H1 (cell line): ENCODE data around the gene STRN. TPM values are rescaled to one million over a fixed set of nuclear protein-coding genes. Genes with fewer than 3 reads are reported as not detected.

ENCODE experiments used
- CTCF ChIA-PET: fragments of 300-600 bp; sonication (Branson Sonifier 250); formaldehyde crosslinking; loops from one replicate; lab custom pipeline; 2021; ENCODE audit not compliant: partially characterized antibody; lab: Charles Lee
- POLR2A ChIA-PET: fragments of 300-600 bp; sonication (Branson Sonifier 250); formaldehyde crosslinking; loops from one replicate; lab custom pipeline; 2021; ENCODE audit warnings: inconsistent platforms; ENCODE audit not compliant: partially characterized antibody; lab: Charles Lee
- DNase-seq, 2 experiments: peaks; one replicate each; pipeline versions ENCODE4 v3.0.0 to v3.0.0-alpha.2; 2010 to 2022; ENCODE audit warnings: low spot score in 2 of 2, low read depth in 1 of 2, mixed read lengths in 1 of 2
- FAIRE-seq: peaks from 2 replicates; lab custom pipeline; 2011; peaks lifted over from hg19 to GRCh38; lab: Jason Lieb, UNC
- H2AFZ ChIP-seq: 2 replicates; pipeline ENCODE4 v1.8.1; 2012; ENCODE audit warnings: low read length, inconsistent platforms
- H2AK5ac ChIP-seq: 2 replicates; pipeline ENCODE4 v1.6.1; 2013; ENCODE audit warnings: low read depth, low read length
- H2BK120ac ChIP-seq: replicated peaks from 2 replicates; pipeline ENCODE3; 2013; ENCODE audit warnings: low read depth, low read length, inconsistent platforms
- H2BK12ac ChIP-seq: 2 replicates; pipeline ENCODE4 v1.6.1; 2013; ENCODE audit warnings: low read depth, low read length
- H2BK15ac ChIP-seq: 2 replicates; pipeline ENCODE4 v1.6.1; 2013; ENCODE audit warnings: low read length
- H2BK20ac ChIP-seq: 2 replicates; pipeline ENCODE4 v1.6.1; 2013; ENCODE audit warnings: low read length
- H2BK5ac ChIP-seq: 2 replicates; pipeline ENCODE4 v1.6.1; 2013; ENCODE audit warnings: low read depth, low read length
- H3K14ac ChIP-seq: 2 replicates; pipeline ENCODE4 v1.6.1; 2013; ENCODE audit warnings: inconsistent platforms; ENCODE audit not compliant: insufficient read length
- H3K18ac ChIP-seq: 2 replicates; pipeline ENCODE4 v1.6.1; 2013; ENCODE audit warnings: low read length; ENCODE audit errors: extremely low read depth
- H3K23ac ChIP-seq: 2 replicates; pipeline ENCODE4 v1.6.1; 2013; ENCODE audit warnings: inconsistent platforms; ENCODE audit not compliant: insufficient read length
- H3K23me2 ChIP-seq: 2 replicates; pipeline ENCODE4 v1.6.1; 2013; ENCODE audit warnings: low read depth, low read length
- H3K27ac ChIP-seq: 2 replicates; pipeline ENCODE4 v1.6.1; 2011; ENCODE audit warnings: low read depth, low read length, inconsistent platforms
- H3K27me3 ChIP-seq, 4 experiments: replicated peaks in 1 of 4; 1 replicate in 1 of 4; 2 replicates in 3 of 4; pipeline versions ENCODE4 v1.6.1 to v1.8.1; 2011 to 2013; ENCODE audit warnings: low read length in 3 of 4, mild to moderate bottlenecking in 3 of 4, inconsistent platforms in 2 of 4, mixed read lengths in 2 of 4, moderate library complexity in 1 of 4; ENCODE audit not compliant: control insufficient read depth in 3 of 4, insufficient read depth in 3 of 4; ENCODE audit errors: extremely low read depth in 1 of 4
- H3K36me3 ChIP-seq, 4 experiments: 2 replicates each; pipeline versions ENCODE4 v1.6.1 to v1.8.1; 2011 to 2013; ENCODE audit warnings: mild to moderate bottlenecking in 4 of 4, low read length in 3 of 4, moderate library complexity in 2 of 4, control low read depth in 1 of 4, inconsistent platforms in 1 of 4; ENCODE audit not compliant: insufficient read depth in 4 of 4, control insufficient read depth in 2 of 4
- H3K4ac ChIP-seq: replicated peaks from 2 replicates; pipeline ENCODE3; 2013; ENCODE audit warnings: low read length, low read depth, mixed read lengths, inconsistent platforms; ENCODE audit not compliant: insufficient read length
- H3K4me1 ChIP-seq, 4 experiments: replicated peaks in 1 of 4; 1 replicate in 1 of 4; 2 replicates in 3 of 4; pipeline versions ENCODE4 v1.6.1 to v1.8.1; 2011 to 2013; ENCODE audit warnings: low read length in 3 of 4, inconsistent platforms in 2 of 4, mixed read lengths in 1 of 4; ENCODE audit not compliant: insufficient read depth in 4 of 4, control insufficient read depth in 3 of 4
- H3K4me2 ChIP-seq, 2 experiments: 2 replicates each; pipeline versions ENCODE4 v1.6.1 to v1.8.1; 2011 to 2013; ENCODE audit warnings: low read depth in 2 of 2, low read length in 2 of 2, control low read depth in 1 of 2, inconsistent platforms in 1 of 2, mild to moderate bottlenecking in 1 of 2; ENCODE audit not compliant: insufficient read depth in 1 of 2
- H3K4me3 ChIP-seq, 4 experiments: fragments of 200-600, 300-600 bp in 1 of 4; sonication (generic), shearing (Covaris generic), sonication (Bioruptor Twin) in 1 of 4; 2 replicates each; pipeline versions ENCODE4 v1.5.1 to v1.8.1; 2011 to 2016; ENCODE audit warnings: low read length in 4 of 4, low read depth in 3 of 4, control low read depth in 2 of 4, inconsistent platforms in 2 of 4, mild to moderate bottlenecking in 2 of 4, mixed read lengths in 1 of 4, moderate library complexity in 1 of 4; ENCODE audit not compliant: insufficient read depth in 2 of 4; ENCODE audit errors: extremely low read depth in 1 of 4
- H3K56ac ChIP-seq: replicated peaks from 2 replicates; pipeline ENCODE3; 2013; ENCODE audit warnings: low read depth, mild to moderate bottlenecking, mixed read lengths, low read length, inconsistent platforms; ENCODE audit not compliant: insufficient read length
- H3K79me1 ChIP-seq: 2 replicates; pipeline ENCODE4 v1.6.1; 2013; ENCODE audit warnings: low read depth, low read length, control low read depth
- H3K79me2 ChIP-seq, 2 experiments: 2 replicates each; pipeline versions ENCODE4 v1.6.1 to v1.8.1; 2012 to 2013; ENCODE audit warnings: low read length in 2 of 2, mild to moderate bottlenecking in 2 of 2, inconsistent platforms in 1 of 2; ENCODE audit not compliant: insufficient read depth in 2 of 2, control insufficient read depth in 1 of 2
- H3K9ac ChIP-seq, 4 experiments: replicated peaks in 1 of 4; 1 replicate in 1 of 4; 2 replicates in 3 of 4; pipeline versions ENCODE4 v1.6.1 to v1.8.1; 2011 to 2013; ENCODE audit warnings: low read depth in 3 of 4, low read length in 3 of 4, control low read depth in 2 of 4, mild to moderate bottlenecking in 2 of 4, moderate library complexity in 2 of 4, inconsistent platforms in 1 of 4; ENCODE audit errors: extremely low read depth in 1 of 4
- H3K9me3 ChIP-seq, 2 experiments: 2 replicates each; pipeline versions ENCODE4 v1.6.1 to v1.8.1; 2012 to 2013; ENCODE audit warnings: mild to moderate bottlenecking in 2 of 2, moderate library complexity in 2 of 2, control low read depth in 1 of 2, inconsistent platforms in 1 of 2, low read depth in 1 of 2, low read length in 1 of 2, mixed read lengths in 1 of 2; ENCODE audit not compliant: insufficient read depth in 2 of 2
- H4K20me1 ChIP-seq, 2 experiments: replicated peaks in 1 of 2; 2 replicates each; pipeline versions ENCODE3 to v1.8.1; 2011 to 2013; ENCODE audit warnings: inconsistent platforms in 2 of 2, low read length in 2 of 2, mild to moderate bottlenecking in 1 of 2; ENCODE audit not compliant: insufficient read depth in 2 of 2, control insufficient read depth in 1 of 2
- H4K5ac ChIP-seq: 2 replicates; pipeline ENCODE4 v1.6.1; 2013; ENCODE audit warnings: low read length, low read depth, mixed read lengths, inconsistent platforms; ENCODE audit not compliant: insufficient read length
- H4K8ac ChIP-seq: 2 replicates; pipeline ENCODE4 v1.8.0; 2013; ENCODE audit warnings: mild to moderate bottlenecking, moderate library complexity, low read length, inconsistent platforms; ENCODE audit not compliant: insufficient read depth; ENCODE audit errors: extremely low read depth
- H4K91ac ChIP-seq: replicated peaks from 2 replicates; pipeline ENCODE3; 2013; ENCODE audit warnings: low read length, mixed read lengths, inconsistent platforms; ENCODE audit not compliant: insufficient read length
- CHD2 ChIP-seq: IDR thresholded peaks from 2 replicates; pipeline ENCODE4 v1.6.1; 2012; ENCODE audit warnings: low read length, improper control_type of control experiment
- RFX5 ChIP-seq: IDR thresholded peaks from 2 replicates; pipeline ENCODE4 v1.6.1; 2011; ENCODE audit warnings: low read depth, low read length, improper control_type of control experiment, borderline replicate concordance
- WGBS, 2 experiments: shearing (Covaris generic) in 1 of 2; methylation state at CpG; one replicate each; pipeline versions ENCODE4 v1.1.6 to v1.1.7; 2013 to 2015; ENCODE audit warnings: low lambda C conversion rate in 2 of 2, mixed read lengths in 2 of 2, inconsistent platforms in 1 of 2, low coverage in 1 of 2, missing lambda C conversion rate in 1 of 2; ENCODE audit not compliant: insufficient replicate concordance in 2 of 2, insufficient coverage in 1 of 2, insufficient read length in 1 of 2; ENCODE audit errors: extremely low coverage in 1 of 2, missing lambda C conversion rate in 1 of 2; 5-methylcytosine and 5-hydroxymethylcytosine counted together
- polyA plus RNA-seq, 7 experiments: library from polyadenylated mRNA; depleted of rRNA in 3 of 7; stranded (reverse) in 5 of 7; unstranded in 2 of 7; fragments of >200 nt in 5 of 7; fragments of 200-250 nt in 2 of 7; gene quantifications; 1 replicate in 5 of 7; 2 replicates in 1 of 7; 4 replicates in 1 of 7; pipeline versions ENCODE4 v1.2.1 to v1.2.3, GENCODE V29; 2011 to 2013; ENCODE audit warnings: missing spikeins in 2 of 7, mixed read lengths in 2 of 7
- total RNA-seq: library from RNA; stranded (reverse); fragmentation: NEBNext Ultra II Directional; extraction: Animal tissue kit (Norgen Biotek cat#: 25700); gene quantifications from 2 replicates; pipeline ENCODE4 v1.2.1, GENCODE V29; 2021

Gene STRN
- total and polyA plus RNA-seq, 2 of the 8 experiments (the other 6 are each of a cell fraction or from before 2014, with no cell fraction given) = 8.3 to 47.0 TPM

DNA sequence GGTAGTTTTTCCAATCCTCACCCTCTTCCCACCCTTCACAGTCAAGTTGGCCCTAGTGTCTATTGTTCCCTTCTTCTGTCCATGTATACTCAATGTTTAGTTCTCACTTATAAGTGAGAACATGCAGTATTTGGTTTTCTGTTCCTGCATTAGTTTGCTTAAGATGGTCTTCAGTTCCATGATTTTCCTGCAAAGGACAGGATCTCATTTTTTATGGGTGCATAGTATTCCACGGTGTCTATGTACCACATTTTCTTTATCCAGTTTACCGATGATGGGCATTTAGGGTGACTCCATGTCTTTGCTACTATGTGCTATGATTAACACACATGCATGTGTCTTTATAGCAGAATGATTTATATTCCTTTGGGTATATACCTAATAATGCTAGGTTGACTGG, 104.4 kb downstream of the STRN start:
- H2BK15ac ChIP-seq = no peak overlapping the region
- H3K4me3 ChIP-seq = no peak overlapping the region
- no peak overlapping the region for H3K23ac ChIP-seq
- TF ChIP-seq RFX5 = no peak
- no peak for TF ChIP-seq CHD2
- H4K5ac ChIP-seq = no peak overlapping the region
- H3K79me2 ChIP-seq = no peaks in the 10 kb centered on the region
- DNase-seq = no peak
- H3K18ac ChIP-seq = no peak overlapping the region
- H3K9ac ChIP-seq = no peak overlapping the region
- H3K4me1 ChIP-seq = no peaks in the 10 kb centered on the region; a peak in 2 of 7 replicates
- H4K20me1 ChIP-seq = no peaks in the 10 kb centered on the region
- no peak overlapping the region for H4K8ac ChIP-seq
- H3K4me2 ChIP-seq = no peak overlapping the region
- H2BK20ac ChIP-seq = no peak overlapping the region
- peaks cover 0 to 33% (median 4%) of the 10 kb centered on the region in 4 experiments; a peak in 5 of 8 replicates for H3K36me3 ChIP-seq
- H3K27me3 ChIP-seq = no peaks in the 10 kb centered on the region
- 98% methylated on average over 2 of the region's 2 CpGs; no CpG with 5 or more reads in 1 of the 2 experiments for WGBS, 2 experiments
- H2BK12ac ChIP-seq = no peak overlapping the region
- H2AK5ac ChIP-seq = no peak overlapping the region
- no peak overlapping the region for H3K27ac ChIP-seq
- H2BK5ac ChIP-seq = no peak overlapping the region
- no peak overlapping the region for H2AFZ ChIP-seq
- no peaks in the 10 kb centered on the region for H3K23me2 ChIP-seq
- H3K79me1 ChIP-seq = no peaks in the 10 kb centered on the region
- H2BK120ac ChIP-seq = no peak overlapping the region
- H3K4ac ChIP-seq = no peak overlapping the region
- no peak overlapping the region for H3K14ac ChIP-seq
- POLR2A ChIA-PET = no interaction called here
- H4K91ac ChIP-seq = no peak overlapping the region
- CTCF ChIA-PET = no interaction called here
- H3K56ac ChIP-seq = no peak overlapping the region
- H3K9me3 ChIP-seq = no peaks in the 10 kb centered on the region
- no peak for FAIRE-seq
